Limb (tissue), 2 donors: ENCODE results near the gene ZNF189.
"Not testable (repeated sequence)": the region's sequence is repeated elsewhere in the genome, so short reads cannot be mapped to it uniquely, and the experiment has no call there.

Source experiments
- DNase-seq, 2 donors: peaks; one replicate each; pipeline ENCODE4 v3.0.0-alpha.2; 2016; ENCODE audit errors: extremely low spot score in 2 of 2

The ZNF189 gene

DNA sequence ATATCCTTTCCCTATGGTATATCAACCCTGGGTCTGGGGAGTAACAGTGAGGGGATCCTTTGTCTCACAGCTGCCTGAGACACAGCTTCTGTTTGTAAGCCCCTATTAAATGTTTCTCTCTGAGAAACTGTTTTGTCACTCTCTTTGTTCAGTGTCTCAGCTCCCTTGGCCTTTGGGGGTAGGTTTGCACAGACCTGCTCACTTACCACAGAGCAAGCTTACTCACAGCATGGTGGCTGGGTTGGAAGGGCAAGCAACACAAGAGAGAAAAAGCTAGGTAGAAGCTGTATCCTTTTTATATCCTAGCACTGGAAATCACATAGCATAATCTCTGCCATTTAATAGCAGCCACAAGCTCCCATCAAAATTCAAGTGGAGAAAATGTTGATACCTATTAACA is 18.4 kb upstream of the ZNF189 start:
- DNase-seq, result no peak

DNA sequence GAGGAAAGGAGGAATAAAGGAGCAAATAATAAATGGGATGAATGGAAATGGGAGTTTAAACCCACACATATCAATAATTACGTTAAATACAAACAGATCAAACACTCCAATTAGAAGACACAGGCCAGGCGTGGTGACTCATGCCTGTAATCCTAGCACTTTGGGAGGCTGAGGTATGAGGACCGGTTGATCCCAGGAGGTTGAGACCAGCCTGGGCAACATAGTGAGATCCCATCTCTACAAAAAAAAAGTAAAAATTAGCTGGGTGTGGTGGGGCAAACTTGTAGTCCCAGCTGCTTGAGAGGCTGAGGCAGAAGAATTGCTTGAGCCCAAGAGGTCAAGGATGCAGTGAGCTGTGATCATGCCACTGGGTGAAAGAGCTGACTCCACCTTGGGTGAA is 17.5 kb upstream of the ZNF189 start:
- no peak for DNase-seq

DNA sequence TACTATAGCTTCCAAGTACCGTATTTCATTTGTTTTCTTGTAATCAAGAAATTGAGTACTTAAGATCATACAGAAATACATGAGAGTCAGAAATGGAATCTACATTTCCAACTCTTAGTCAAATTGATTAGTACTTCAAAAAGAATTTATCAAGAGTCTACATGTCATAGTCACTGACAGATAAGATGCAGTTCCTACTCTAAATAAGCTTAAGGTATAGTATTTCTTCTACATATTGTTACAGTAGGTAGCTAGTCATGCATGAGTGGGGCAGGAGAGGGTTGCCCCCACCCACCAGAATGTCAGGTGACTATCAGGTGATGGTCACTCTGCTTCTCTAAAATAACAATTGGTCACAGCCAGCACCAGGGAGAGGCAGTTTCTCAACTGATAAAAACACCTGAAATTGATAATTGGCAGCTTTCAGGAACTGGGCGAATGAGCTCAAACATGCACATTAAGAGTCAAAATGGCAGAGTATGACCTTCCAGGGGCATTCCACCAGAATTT is 16.8 kb upstream of the ZNF189 start:
- no peak for DNase-seq

DNA sequence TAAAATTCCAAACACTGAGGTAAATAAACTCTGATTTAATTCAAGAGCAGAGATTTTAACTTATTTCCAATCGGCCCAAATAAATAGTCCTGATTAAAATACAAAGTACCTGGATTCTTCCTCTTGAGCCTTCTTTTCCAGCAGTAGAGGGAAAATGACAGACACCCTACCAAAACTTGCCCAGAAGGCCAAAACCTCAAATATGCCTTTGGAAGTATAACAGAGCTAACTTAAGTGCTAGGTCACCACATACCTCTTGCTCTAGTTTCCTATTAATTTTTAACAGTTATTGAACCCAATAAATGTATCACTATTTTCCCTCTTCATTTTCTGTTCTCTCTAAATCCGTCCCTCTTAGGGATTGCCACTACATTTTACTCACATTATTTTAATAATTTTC is 15.3 kb upstream of the ZNF189 start:
- no peak for DNase-seq

DNA sequence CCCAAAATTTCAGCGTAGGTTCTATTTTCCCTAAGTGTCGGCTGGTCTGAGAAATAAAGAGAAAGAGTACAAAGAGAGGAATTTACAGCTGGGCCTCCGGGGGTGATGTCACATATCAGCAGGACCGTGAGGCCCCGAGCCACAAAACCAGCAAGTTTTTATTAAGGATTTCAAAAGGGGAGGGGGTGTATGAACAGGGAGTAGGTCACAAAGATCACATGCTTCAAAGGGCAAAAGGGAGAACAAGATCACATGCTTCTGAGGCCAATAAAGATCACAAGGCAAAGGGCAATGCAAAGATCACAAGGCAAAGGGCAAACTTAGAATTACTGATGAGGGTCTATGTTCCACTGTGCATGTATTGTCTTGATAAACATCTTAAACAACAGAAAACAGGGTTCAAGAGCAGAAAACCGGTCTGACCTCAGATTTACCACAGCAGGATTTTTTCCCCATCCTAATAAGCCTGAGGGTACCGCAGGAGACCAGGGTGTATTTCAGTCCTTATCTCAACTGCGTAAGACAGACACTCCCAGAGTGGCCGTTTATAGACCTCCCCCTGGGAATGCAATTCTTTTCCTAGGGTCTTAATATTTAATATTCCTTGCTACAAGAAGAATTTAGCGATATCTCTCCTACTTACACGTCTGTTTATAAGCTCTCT is 13.6 kb upstream of the ZNF189 start, which contains the start of gene BAAT:
BAAT (minus strand) TSS at position 134 of the 664 bp plus-strand sequence. CDS start 13,602 bp downstream, outside the sequence.
- DNase-seq, result not testable (repeated sequence)

DNA sequence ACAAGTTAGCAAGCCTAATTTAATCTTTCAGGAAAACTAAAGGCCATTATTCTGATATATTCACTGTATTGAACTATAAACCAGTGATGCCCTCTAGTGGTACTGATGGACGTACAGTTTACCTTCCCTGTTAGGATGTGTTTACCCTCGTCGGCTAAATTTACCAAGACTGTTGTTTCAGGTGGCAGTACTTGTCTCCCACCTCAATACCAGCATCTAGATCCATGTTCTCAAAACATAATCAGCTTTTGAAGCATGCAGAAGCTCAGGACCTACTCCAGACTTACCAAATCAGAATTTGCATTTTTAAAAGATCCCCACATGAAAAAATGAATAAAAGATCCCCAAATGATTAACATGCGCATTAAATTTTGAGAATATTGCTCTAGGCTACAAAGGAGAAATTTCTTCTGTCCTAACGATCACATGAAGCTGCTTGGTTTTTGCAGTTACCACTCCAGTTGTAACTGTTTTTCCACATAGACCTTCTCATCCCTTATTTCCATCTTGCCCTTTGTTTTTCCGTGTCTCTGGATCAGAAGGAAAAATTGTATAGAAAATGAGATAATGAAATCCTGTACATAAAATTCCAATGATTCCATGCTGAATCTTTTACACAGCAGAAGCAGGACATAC is 10.7 kb upstream of the ZNF189 start:
- peak in 1 of 2 donors; percentile 24 for DNase-seq

DNA sequence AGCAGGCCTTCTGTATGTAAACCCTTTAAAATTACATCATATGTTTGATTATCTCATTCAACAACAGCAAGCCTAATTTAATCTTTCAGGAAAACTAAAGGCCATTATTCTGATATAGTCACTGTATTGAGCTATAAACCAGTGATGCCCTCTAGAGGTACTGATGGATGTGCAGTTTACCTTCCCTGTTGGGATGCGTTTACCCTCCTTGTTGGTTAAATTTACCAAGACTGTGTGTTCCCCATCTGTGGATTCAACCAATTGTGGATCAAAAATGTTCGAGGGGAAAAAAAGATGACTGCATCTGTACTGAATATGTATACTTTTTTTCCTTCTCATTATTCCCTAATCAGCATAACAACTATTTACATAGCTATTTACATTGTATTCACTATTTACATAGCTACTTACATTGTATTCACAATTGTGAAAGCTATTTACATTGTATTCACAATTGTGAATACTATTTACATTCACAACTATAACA is 10.1 kb upstream of the ZNF189 start:
- DNase-seq, result no peak

DNA sequence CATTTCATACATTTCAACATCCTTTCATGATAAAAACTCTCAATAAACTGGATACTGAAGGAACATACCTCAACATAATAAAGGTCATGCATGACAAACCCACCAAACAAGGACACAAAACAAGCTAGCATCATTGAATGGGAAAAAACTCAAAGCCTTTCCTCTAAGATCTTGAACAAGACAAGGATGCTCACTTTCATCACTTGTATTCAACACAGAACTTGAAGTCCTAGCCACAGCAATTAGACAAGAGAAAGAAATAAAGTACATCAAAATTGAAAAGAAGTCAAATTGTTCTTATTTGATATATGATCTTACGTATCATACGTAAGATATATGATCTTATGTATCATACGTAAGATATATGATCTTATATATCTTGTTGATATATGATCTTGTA is 5.5 kb upstream of the ZNF189 start:
- no peak for DNase-seq

DNA sequence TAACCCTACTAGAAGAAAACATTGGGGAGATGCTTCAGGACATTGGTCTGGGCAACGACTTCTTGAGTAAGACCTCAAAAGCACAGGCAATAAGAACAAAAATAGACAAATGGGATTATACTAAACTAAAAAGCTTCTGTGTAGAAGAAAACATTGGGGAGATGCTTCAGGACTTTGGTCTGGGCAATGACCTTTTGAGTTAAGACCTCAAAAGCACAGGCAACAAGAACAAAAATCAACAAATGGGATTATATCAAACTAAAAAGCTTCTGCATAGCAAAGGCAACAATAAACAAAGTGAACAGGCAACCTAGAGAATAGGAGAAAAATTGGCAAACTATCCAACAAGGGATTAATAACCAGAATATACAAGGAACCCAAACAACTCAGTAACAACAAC is 4.0 kb upstream of the ZNF189 start:
- DNase-seq, result no peak

DNA sequence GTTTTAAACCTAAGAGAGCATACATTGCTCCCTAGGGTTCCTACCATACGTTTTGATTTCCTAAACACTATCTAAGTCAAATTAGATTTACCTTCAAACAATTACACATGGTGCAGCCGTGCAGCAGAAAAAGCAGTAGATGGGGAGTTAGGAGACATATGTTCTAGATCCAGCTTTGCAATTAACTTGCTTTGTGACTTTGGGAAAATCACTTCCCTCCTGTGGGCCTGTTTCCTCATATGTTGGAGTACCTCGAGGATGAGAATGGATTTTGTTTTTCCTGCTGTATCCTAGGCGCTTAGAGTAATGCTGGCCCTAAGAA is 944 bp upstream of the ZNF189 start:
- no peak for DNase-seq

DNA sequence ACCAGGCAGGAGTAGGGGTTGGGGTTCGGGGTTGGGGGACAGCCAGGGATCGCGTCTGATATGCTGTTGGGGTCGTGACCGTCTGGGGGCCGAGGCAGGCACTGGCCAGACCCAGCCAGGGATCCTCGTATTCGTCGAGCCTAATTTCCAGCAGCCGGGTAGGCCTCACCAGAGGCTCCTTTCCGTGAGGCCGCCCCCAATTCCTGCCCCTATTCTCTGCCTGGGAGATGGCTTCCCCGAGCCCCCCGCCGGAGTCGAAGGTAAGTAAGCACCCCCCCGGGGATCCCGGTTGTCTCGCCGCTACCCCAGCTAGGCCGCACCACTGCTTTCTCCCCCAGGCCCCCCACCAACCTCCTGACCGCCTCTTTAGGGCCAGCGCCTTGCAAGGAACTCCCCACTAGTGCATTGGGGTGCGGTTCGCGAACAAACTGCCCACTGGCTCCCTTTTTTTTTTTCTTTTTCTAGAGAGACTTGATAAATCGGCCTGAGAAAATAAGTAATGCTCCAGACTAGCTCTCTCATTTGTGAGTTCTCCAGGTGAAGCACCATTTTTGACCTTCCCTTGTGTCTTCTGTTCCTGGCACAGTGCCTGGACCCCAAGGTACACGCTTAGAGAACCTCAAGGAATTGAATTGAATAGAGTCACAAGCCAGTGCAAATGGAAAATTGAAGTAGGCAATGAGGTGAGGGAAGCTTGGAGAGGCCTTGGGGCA is 435 bp downstream of the ZNF189 start:
- no peak for DNase-seq

DNA sequence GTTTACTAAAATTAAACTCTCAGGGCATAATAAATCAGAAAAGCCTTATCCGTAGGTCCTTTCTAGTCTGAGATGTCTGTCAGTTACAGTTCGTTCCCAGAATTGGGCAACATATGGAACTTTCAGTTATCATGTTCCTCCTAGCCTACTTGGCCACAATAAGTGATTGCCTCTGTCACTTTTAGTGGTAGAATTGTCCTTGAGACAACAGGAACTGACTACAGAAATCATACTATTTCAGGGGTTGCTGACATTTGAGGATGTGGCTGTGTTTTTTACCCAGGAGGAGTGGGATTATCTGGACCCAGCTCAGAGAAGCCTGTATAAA is 956 bp downstream of the ZNF189 start:
- no peak for DNase-seq

DNA sequence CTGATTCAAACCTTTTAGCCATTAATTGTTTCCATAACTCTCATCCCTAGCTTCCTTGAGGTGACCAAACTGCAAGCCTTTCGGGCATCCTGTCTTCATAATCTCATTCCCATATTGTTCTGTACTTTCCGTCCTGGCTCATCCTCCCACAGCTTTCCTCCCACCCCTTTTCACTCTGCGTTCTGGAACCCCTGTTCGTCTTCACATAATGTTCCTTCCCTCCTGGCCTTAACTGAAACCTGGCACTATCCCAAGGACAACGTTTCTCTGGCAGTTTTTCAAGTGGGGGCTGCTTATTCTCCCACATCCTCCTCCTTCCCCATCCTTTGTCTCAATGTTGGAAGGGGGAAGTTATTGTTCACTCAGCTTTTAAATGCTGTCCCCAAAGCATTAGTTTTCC is 1.5 kb downstream of the ZNF189 start:
- DNase-seq, result no peak

DNA sequence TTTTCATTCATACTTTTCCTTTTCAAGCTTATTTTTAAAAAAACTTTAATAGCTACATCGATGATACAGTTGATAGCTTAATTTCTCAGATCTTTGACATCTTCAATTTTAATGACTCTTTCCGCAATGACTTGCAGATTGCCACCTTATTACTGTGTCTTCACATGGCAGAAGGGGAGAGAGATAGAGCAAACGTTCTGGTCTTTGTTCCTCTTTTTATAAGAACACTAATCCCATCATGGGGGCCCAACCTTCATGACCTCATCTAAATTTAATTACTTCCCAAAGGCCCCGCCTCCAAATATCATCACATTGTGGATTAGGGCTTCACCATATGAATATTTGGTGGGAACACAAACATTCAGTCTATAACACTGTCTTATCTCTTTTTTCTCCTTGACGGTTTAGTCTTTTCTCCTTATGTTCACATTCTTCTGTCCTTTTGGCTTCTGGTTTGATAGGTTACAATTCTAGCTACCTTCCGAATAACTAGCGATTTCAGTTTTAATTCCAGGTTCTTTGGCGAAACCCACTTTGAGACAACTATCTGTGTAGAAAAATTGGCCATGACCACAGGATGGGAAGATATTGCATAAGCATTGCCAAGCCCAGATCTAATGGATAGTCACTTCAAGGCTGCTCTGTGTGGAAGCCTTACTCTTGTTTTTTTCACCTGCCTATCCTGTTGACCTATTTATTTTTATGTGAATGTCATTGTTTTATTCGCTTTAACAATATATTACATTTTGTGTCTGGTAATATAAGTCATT is 5.0 kb downstream of the ZNF189 start:
- DNase-seq, result no peak

DNA sequence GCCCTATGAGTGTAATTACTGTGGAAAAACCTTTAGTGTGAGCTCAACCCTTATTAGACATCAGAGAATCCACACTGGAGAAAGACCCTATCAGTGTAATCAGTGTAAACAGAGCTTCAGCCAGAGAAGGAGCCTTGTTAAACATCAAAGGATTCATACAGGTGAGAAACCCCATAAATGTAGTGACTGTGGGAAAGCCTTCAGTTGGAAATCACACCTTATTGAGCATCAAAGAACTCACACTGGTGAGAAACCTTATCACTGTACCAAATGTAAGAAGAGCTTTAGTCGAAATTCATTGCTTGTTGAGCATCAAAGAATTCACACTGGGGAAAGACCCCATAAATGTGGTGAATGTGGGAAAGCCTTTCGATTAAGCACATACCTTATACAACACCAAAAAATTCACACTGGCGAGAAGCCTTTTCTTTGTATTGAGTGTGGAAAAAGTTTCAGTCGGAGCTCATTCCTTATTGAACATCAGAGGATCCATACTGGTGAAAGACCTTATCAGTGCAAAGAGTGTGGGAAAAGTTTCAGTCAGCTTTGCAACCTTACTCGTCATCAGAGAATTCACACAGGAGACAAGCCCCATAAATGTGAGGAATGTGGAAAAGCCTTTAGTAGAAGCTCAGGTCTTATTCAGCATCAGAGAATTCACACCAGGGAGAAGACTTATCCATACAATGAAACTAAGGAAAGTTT is 9.9 kb downstream of the ZNF189 start:
- DNase-seq, result no peak

DNA sequence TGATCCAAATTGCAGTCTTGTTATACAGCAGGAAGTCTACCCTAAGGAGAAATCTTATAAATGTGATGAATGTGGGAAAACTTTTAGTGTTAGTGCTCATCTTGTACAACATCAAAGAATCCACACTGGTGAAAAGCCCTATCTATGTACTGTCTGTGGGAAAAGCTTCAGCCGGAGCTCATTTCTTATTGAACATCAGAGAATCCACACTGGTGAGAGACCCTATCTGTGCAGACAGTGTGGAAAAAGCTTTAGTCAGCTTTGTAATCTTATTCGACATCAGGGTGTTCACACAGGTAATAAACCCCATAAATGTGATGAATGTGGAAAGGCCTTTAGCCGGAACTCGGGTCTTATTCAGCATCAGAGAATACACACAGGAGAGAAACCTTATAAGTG is 10.4 kb downstream of the ZNF189 start:
- DNase-seq, result no peak

DNA sequence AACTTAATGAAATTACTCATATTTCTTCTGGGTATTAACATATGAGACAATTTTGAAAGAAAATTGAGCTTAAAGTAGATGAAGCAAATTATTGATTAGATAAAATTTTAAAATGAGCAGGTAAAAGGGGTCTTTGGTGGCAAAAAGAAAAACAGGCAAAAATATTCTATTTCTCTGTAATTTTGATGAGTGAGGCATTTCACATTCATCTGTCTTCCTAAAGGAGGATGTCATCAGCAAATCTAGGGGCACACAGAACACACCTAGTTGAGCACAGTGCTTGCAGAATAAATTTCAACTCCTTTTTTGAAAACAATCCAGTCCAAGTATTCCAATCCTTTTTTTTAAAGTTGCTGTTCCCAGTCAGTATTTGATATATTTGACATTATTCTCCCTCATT is 16.2 kb downstream of the ZNF189 start:
- DNase-seq, result no peak

DNA sequence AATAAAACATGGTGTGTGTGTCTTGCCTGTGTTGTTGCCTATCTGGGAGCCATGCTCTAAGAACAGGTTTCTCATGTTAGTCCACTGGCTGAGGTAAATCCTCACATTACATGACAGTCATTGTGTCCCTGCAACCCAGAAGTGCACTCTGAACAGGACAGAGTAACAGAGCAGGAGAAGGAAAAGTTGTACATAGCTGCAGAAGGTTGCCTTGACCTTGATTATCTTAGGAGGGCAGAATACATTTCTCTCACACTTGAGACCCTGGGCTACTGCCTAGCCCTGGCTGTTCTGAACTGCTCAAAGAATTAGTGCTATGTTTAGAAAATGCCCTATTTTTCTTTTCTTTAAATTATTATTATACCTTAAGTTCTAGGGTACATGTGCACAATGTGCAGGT is 16.9 kb downstream of the ZNF189 start:
- DNase-seq, result no peak

DNA sequence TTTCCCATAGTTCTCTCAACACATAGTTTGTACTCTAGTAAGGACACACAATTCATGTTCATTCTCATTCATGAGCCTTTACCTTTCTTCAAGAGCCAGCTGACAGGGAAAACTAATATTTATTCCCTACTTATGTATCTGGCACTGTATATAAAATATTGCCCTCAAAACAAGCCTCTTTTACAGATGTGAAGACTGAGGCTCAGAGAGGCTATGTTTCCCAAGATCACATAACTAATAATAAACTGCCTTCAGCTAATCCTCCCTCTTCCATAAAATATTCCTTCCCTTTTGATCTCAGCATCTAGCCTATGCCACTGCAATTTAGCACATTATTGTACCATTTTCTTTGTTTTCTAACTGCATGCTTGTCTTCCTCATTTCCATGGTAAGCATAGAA is 18.7 kb downstream of the ZNF189 start:
- DNase-seq, result no peak

DNA sequence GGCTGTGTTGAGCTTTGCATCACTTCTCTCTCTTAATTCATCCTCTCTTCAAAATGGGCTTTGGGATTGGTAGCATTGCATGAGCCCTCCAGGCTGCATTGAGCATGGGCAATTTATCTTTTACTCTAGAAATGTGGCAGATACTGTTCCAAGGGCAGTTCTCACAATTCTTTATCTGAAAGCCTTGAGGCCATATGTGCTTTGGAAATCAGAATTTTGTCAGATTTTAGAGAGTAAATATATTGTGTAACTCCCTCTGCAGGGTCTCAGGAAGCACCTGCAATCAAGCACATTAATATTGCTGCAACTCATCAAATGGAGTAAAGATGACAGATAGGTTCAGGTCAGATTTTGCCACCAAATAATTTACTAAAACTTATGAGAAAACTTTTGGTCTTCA is 19.3 kb downstream of the ZNF189 start:
- no peak for DNase-seq
